GM18511 (cell line): ENCODE data around the gene SHF.
A peak's percentile ranks its signal among the peaks of the same experiment; 100 is the strongest.
"Not testable (repeated sequence)": the region's sequence is repeated elsewhere in the genome, so short reads cannot be mapped to it uniquely, and the experiment has no call there.

Experiments
- ATAC-seq: cut with Tn5 transposase; IDR thresholded peaks from one replicate; pipeline ENCODE4 v1.9.1; 2021; ENCODE audit warnings: mild to moderate bottlenecking, moderate library complexity; ENCODE audit not compliant: unreplicated experiment

SHF gene

GRCh38 chr15:45187894-45188830, at the start of gene SHF:
Gene SHF (minus strand): TSS chr15:45187966. CDS start chr15:45187951, 15 bp downstream.
- peak; percentile 60 for ATAC-seq

- ATAC-seq: not testable (repeated sequence)
Observed at GRCh38 chr15:45236806-45237205, 49.0 kb upstream of the SHF start.

GRCh38 chr15:45234562-45235235, 46.9 kb upstream of the SHF start:
- ATAC-seq: no peak

- no peak for ATAC-seq
Observed at GRCh38 chr15:45231864-45232562, 44.2 kb upstream of the SHF start.

- ATAC-seq: no peak
Observed at GRCh38 chr15:45231132-45231531, 43.4 kb upstream of the SHF start.

- no peak for ATAC-seq
Observed at GRCh38 chr15:45230245-45230965, 42.6 kb upstream of the SHF start.

- no peak for ATAC-seq
Observed at GRCh38 chr15:45228931-45229330, 41.2 kb upstream of the SHF start.

GRCh38 chr15:45225506-45226273, 37.9 kb upstream of the SHF start:
- ATAC-seq: no peak

GRCh38 chr15:45224621-45225217, 37.0 kb upstream of the SHF start:
- no peak for ATAC-seq

- no peak for ATAC-seq
Observed at GRCh38 chr15:45221967-45222366, 34.2 kb upstream of the SHF start.

GRCh38 chr15:45221053-45221599, 33.4 kb upstream of the SHF start:
- ATAC-seq: no peak

GRCh38 chr15:45212493-45212892, 24.7 kb upstream of the SHF start:
- no peak for ATAC-seq

- ATAC-seq: no peak
Observed at GRCh38 chr15:45205192-45205591, 17.4 kb upstream of the SHF start.

- no peak for ATAC-seq
Observed at GRCh38 chr15:45203182-45203581, 15.4 kb upstream of the SHF start.

- no peak for ATAC-seq
Observed at GRCh38 chr15:45201869-45202268, 14.1 kb upstream of the SHF start.

- ATAC-seq: no peak
Observed at GRCh38 chr15:45201557-45201859, 13.7 kb upstream of the SHF start.

- peak; percentile 21 for ATAC-seq
Observed at GRCh38 chr15:45200799-45201556, 13.2 kb upstream of the SHF start.

- ATAC-seq: peak; percentile 45
Observed at GRCh38 chr15:45200001-45200798, 12.4 kb upstream of the SHF start.
